Natural killer cell (primary cell): ENCODE results near the gene BRI3. TPM values are rescaled to one million over a fixed set of nuclear protein-coding genes. Genes with fewer than 3 reads are reported as not detected.

Experiments
- ATAC-seq, 3 donors: fragments of 150-1000 bp in 2 of 3; fragments of 200-7000 bp in 1 of 3; cut with Tn5 transposase; 1 replicate in 1 of 3; 2 replicates in 2 of 3; pipeline ENCODE4 v1.10.0; 2021; ENCODE audit warnings: mild to moderate bottlenecking in 2 of 3, moderate library complexity in 2 of 3
- DNase-seq, 2 donors: peaks; one replicate each; pipeline versions ENCODE4 v3.0.0 to v3.0.0-alpha.2; 2013 to 2021; ENCODE audit warnings: mixed read lengths in 1 of 2
- H3K27ac ChIP-seq: one replicate; pipeline ENCODE4 v1.5.1; 2013; ENCODE audit warnings: mild to moderate bottlenecking, low read length
- H3K27me3 ChIP-seq: one replicate; pipeline ENCODE4 v1.6.1; 2013; ENCODE audit warnings: low read length; ENCODE audit not compliant: control insufficient read depth, insufficient read depth
- H3K36me3 ChIP-seq: one replicate; pipeline ENCODE4 v1.6.1; 2013; ENCODE audit warnings: low read length; ENCODE audit not compliant: control insufficient read depth, insufficient read depth
- H3K4me1 ChIP-seq: one replicate; pipeline ENCODE4 v1.6.1; 2013; ENCODE audit warnings: low read length; ENCODE audit not compliant: control insufficient read depth, insufficient read depth
- H3K4me3 ChIP-seq: one replicate; pipeline ENCODE4 v1.5.1; 2013; ENCODE audit warnings: low read length
- H3K9me3 ChIP-seq: one replicate; pipeline ENCODE4 v1.6.1; 2013; ENCODE audit warnings: low read length; ENCODE audit not compliant: control insufficient read depth, insufficient read depth
- H3K27ac Mint-ChIP-seq, 2 donors: one replicate each; pipeline ENCODE4 v1.8.0; 2022; ENCODE audit warnings: mild to moderate bottlenecking in 2 of 2, mixed read lengths in 2 of 2, moderate library complexity in 1 of 2
- H3K27me3 Mint-ChIP-seq, 2 donors: one replicate each; pipeline ENCODE4 v1.8.0; 2022; ENCODE audit warnings: low read depth in 2 of 2, mixed read lengths in 2 of 2
- H3K36me3 Mint-ChIP-seq: one replicate; pipeline ENCODE4 v1.8.0; 2022; ENCODE audit warnings: mixed read lengths
- H3K4me1 Mint-ChIP-seq, 2 donors: one replicate each; pipeline ENCODE4 v1.8.0; 2022; ENCODE audit warnings: mixed read lengths in 2 of 2
- H3K4me3 Mint-ChIP-seq: one replicate; pipeline ENCODE4 v1.8.0; 2022; ENCODE audit warnings: mild to moderate bottlenecking, moderate library complexity, mixed read lengths
- H3K9me3 Mint-ChIP-seq, 2 donors: one replicate each; pipeline ENCODE4 v1.8.0; 2022; ENCODE audit warnings: mixed read lengths in 2 of 2
- CTCF ChIP-seq: fragments of 200-600 bp; IDR thresholded peaks from one replicate; pipeline ENCODE4 v1.8.0; 2022; ENCODE audit warnings: antibody characterized with exemption
- WGBS: methylation state at CpG from one replicate; pipeline ENCODE4 v1.1.7; 2013; ENCODE audit warnings: missing lambda C conversion rate; ENCODE audit not compliant: insufficient coverage; 5-methylcytosine and 5-hydroxymethylcytosine counted together
- intact Hi-C: fragments of 100-400 bp; cut with micrococcal nuclease; formaldehyde crosslinking; loops from one replicate; pipeline ENCODE4 v1.14.2; 2022
- total RNA-seq, 4 donors: library from RNA; stranded (reverse); fragments of 120-200 nt in 1 of 4; gene quantifications; one replicate each; pipeline versions ENCODE4 v1.2.3 to v1.2.4, GENCODE V29; 2013 to 2022

BRI3 gene
- total RNA-seq, 3 donors from 2014 or later (not counting 1 experiment from before 2014, with no cell fraction given), result 81.9 to 97.1 (median 90.0) TPM

- TF ChIP-seq CTCF, result no peak
- WGBS, result 83% methylated on average over 8 of the region's 8 CpGs
- no peaks in the 10 kb centered on the region for H3K9me3 Mint-ChIP-seq
- Histone ChIP-seq H3K4me3 (no peak overlapping the region), H3K9me3 (no peaks in the 10 kb centered on the region), H3K27me3 (no peaks in the 10 kb centered on the region), H3K36me3 (no peaks in the 10 kb centered on the region), H3K4me1 (peaks cover 64% of the 10 kb centered on the region), H3K27ac (peak overlapping the region; percentile 21)
- no peak for DNase-seq
- H3K36me3 Mint-ChIP-seq, result no peaks in the 10 kb centered on the region
- no peaks in the 10 kb centered on the region for H3K27me3 Mint-ChIP-seq
- H3K4me1 Mint-ChIP-seq, result peaks cover 22 to 38% of the 10 kb centered on the region in 2 donors
- no peak for ATAC-seq
- intact Hi-C loops, result no loop called here
- peak overlapping the region; percentile 56 for H3K4me3 Mint-ChIP-seq
- H3K27ac Mint-ChIP-seq, result peak overlapping the region; percentile 43 to 87
Measured at GRCh38 chr7:98283887-98284222, 2.4 kb downstream of the BRI3 start.

GRCh38 chr7:98284335-98285036 lies 3.0 kb downstream of the BRI3 start:
- DNase-seq (no peak), ATAC-seq (no peak)
- peaks cover 22 to 38% of the 10 kb centered on the region in 2 donors for H3K4me1 Mint-ChIP-seq
- no peaks in the 10 kb centered on the region for H3K36me3 Mint-ChIP-seq
- H3K27ac Mint-ChIP-seq, result peak overlapping the region; percentile 43 to 87
- TF ChIP-seq CTCF, result no peak
- Histone ChIP-seq H3K9me3 (no peaks in the 10 kb centered on the region), H3K27ac (no peak overlapping the region), H3K27me3 (no peaks in the 10 kb centered on the region), H3K4me1 (peaks cover 64% of the 10 kb centered on the region), H3K4me3 (no peak overlapping the region), H3K36me3 (no peaks in the 10 kb centered on the region)
- no peaks in the 10 kb centered on the region for H3K9me3 Mint-ChIP-seq
- peak overlapping the region; percentile 56 for H3K4me3 Mint-ChIP-seq
- intact Hi-C loops, result no loop called here
- H3K27me3 Mint-ChIP-seq, result no peaks in the 10 kb centered on the region
- 56% methylated on average over 20 of the region's 20 CpGs for WGBS

GRCh38 chr7:98285157-98286092 lies 3.9 kb downstream of the BRI3 start:
- H3K36me3 ChIP-seq, result no peaks in the 10 kb centered on the region
- no peaks in the 10 kb centered on the region for H3K9me3 ChIP-seq
- peak overlapping the region; percentile 43 to 87 for H3K27ac Mint-ChIP-seq
- H3K4me3 Mint-ChIP-seq, result peak overlapping the region; percentile 17
- TF ChIP-seq CTCF, result no peak
- no peaks in the 10 kb centered on the region for H3K9me3 Mint-ChIP-seq
- 90% methylated on average over 21 of the region's 21 CpGs for WGBS
- H3K27me3 ChIP-seq, result no peaks in the 10 kb centered on the region
- H3K4me3 ChIP-seq, result no peak overlapping the region
- no peak overlapping the region for H3K27ac ChIP-seq
- peaks cover 22 to 38% of the 10 kb centered on the region in 2 donors for H3K4me1 Mint-ChIP-seq
- DNase-seq (no peak), ATAC-seq (no peak)
- H3K27me3 Mint-ChIP-seq, result no peaks in the 10 kb centered on the region
- peaks cover 61% of the 10 kb centered on the region for H3K4me1 ChIP-seq
- intact Hi-C loops, result no loop called here
- no peaks in the 10 kb centered on the region for H3K36me3 Mint-ChIP-seq
